ENCODE data around the gene ATCAY.

GRCh38 chr19:3855320-3855719 is 25.2 kb upstream of the ATCAY start:
- TF ChIP-seq CTCF (IDR thresholded peaks at IDR 0.05) (no peak), POLR2A (IDR thresholded peaks at IDR 0.05) (no peak), POLR2AphosphoS5 (IDR thresholded peaks at IDR 0.05; ENCODE audit: insufficient read depth in 1 of 2, low read depth in 1 of 2) (no peak)
